Duodenal mucosa (tissue), 2 donors: Measurements from ENCODE around the gene HYDIN.

ENCODE experiments used
- H3K27ac ChIP-seq: one replicate; pipeline ENCODE4 v1.7.0; 2013; ENCODE audit warnings: low read depth, low read length
- H3K27me3 ChIP-seq, 2 donors: one replicate each; pipeline ENCODE4 v1.7.0; 2013; ENCODE audit warnings: low read length in 2 of 2, control low read depth in 1 of 2; ENCODE audit not compliant: insufficient read depth in 2 of 2, control insufficient read depth in 1 of 2
- H3K36me3 ChIP-seq, 2 donors: one replicate each; pipeline ENCODE4 v1.7.0; 2013; ENCODE audit warnings: low read length in 2 of 2, control low read depth in 1 of 2; ENCODE audit not compliant: insufficient read depth in 2 of 2, control insufficient read depth in 1 of 2
- H3K4me1 ChIP-seq, 2 donors: one replicate each; pipeline ENCODE4 v1.7.0; 2013; ENCODE audit warnings: low read length in 2 of 2, control low read depth in 1 of 2; ENCODE audit not compliant: insufficient read depth in 2 of 2, control insufficient read depth in 1 of 2
- H3K4me3 ChIP-seq, 2 donors: one replicate each; pipeline ENCODE4 v1.7.0; 2013; ENCODE audit warnings: low read length in 2 of 2, low read depth in 1 of 2
- H3K9ac ChIP-seq, 2 donors: one replicate each; pipeline ENCODE4 v1.7.0; 2013; ENCODE audit warnings: low read length in 2 of 2, low read depth in 1 of 2
- H3K9me3 ChIP-seq, 2 donors: one replicate each; pipeline ENCODE4 v1.7.0; 2013; ENCODE audit warnings: low read length in 2 of 2, control low read depth in 1 of 2; ENCODE audit not compliant: control insufficient read depth in 1 of 2

The HYDIN gene

DNA sequence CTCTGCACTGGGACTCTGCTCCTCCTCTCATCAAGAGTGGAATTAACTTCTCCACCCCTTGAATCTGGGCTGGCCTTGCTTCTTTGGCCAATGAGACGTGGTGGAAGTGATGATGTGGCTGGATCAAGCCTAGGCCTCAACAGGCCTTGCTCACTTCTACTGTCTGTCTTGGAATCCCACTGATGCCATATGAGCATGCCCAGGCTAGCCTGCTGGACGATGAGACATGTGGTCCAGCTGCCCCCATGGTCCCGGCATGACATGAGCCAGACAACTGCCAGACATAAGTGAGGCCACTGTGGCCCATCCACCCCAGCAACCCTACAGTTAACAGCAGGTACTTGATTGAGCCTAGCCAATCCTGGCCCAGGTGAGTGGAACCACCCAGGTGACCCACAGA lies 448.3 kb downstream of the HYDIN start:
- H3K27ac ChIP-seq: no peak overlapping the region
- no peak overlapping the region for H3K4me3 ChIP-seq
- no peak overlapping the region for H3K9ac ChIP-seq
- H3K27me3 ChIP-seq: no peaks in the 10 kb centered on the region
- peaks cover 49 to 88% of the 10 kb centered on the region in 2 donors for H3K36me3 ChIP-seq
- no peaks in the 10 kb centered on the region for H3K4me1 ChIP-seq
- no peaks in the 10 kb centered on the region for H3K9me3 ChIP-seq

- Histone ChIP-seq H3K27ac (no peak overlapping the region), H3K4me1 (no peaks in the 10 kb centered on the region), H3K36me3 (peaks cover 49 to 83% of the 10 kb centered on the region in 2 donors), H3K4me3 (no peak overlapping the region), H3K9me3 (no peaks in the 10 kb centered on the region), H3K9ac (no peak overlapping the region), H3K27me3 (no peaks in the 10 kb centered on the region)
These were observed 448.7 kb downstream of the HYDIN start for GRCh38 chr16:70781800-70782199.

DNA sequence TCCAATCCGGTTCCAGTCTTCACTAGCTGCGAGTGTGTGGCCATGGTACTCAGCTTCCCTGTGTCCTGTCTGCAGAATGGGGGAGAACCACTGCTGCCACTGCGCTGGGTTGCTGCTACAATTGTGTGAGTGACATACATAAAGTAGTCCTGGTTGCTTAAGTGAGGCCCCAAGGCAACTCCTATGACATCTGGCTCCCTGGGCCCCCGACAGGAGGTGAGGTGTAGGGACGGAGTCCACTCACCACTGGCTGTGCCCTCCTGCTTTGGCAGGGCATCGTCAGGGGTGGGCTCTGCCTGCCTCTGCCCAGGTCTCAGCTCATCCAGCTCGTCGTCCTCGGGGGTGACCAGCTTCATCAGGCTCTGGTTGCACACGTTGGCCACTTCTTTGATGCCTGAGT lies 450.0 kb downstream of the HYDIN start:
- Histone ChIP-seq H3K4me3 (no peak overlapping the region), H3K9me3 (no peaks in the 10 kb centered on the region), H3K4me1 (no peaks in the 10 kb centered on the region), H3K9ac (no peak overlapping the region), H3K36me3 (peaks cover 44 to 71% of the 10 kb centered on the region in 2 donors), H3K27ac (no peak overlapping the region), H3K27me3 (no peaks in the 10 kb centered on the region)

GRCh38 chr16:70779361-70779760 lies 451.2 kb downstream of the HYDIN start:
- Histone ChIP-seq H3K9ac (no peak overlapping the region), H3K36me3 (peaks cover 34 to 59% of the 10 kb centered on the region in 2 donors), H3K4me1 (no peaks in the 10 kb centered on the region), H3K27ac (no peak overlapping the region), H3K9me3 (no peaks in the 10 kb centered on the region), H3K4me3 (no peak overlapping the region), H3K27me3 (no peaks in the 10 kb centered on the region)

GRCh38 chr16:70778901-70779309 lies 451.6 kb downstream of the HYDIN start:
- H3K9ac ChIP-seq: no peak overlapping the region
- H3K4me3 ChIP-seq: no peak overlapping the region
- no peaks in the 10 kb centered on the region for H3K9me3 ChIP-seq
- H3K27me3 ChIP-seq: no peaks in the 10 kb centered on the region
- H3K4me1 ChIP-seq: no peaks in the 10 kb centered on the region
- H3K36me3 ChIP-seq: peaks cover 38 to 55% of the 10 kb centered on the region in 2 donors
- no peak overlapping the region for H3K27ac ChIP-seq

DNA sequence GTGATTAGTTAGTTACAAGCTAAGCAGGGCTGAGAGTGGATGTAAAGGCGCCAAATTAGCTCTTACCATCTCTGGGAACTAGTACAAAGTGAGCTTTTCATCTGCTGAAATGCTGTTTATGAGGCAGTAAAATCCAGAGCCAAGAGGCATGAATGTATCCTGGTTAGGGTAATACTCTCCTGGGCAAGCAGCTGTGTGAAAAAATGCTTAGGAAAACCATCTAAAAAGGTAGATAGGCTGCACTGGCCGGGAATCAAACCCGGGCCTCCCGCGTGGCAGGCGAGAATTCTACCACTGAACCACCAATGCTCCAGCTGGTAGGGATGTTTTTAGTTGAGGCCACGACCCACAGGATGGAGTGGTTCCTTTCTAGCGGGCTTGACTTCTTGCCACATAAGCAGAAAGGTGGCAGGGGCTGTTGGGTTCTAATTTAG lies 452.5 kb downstream of the HYDIN start:
- H3K4me3 ChIP-seq: no peak overlapping the region
- no peaks in the 10 kb centered on the region for H3K27me3 ChIP-seq
- H3K4me1 ChIP-seq: no peaks in the 10 kb centered on the region
- H3K27ac ChIP-seq: no peak overlapping the region
- no peak overlapping the region for H3K9ac ChIP-seq
- H3K36me3 ChIP-seq: peaks cover 33 to 45% of the 10 kb centered on the region in 2 donors
- H3K9me3 ChIP-seq: no peaks in the 10 kb centered on the region

- no peaks in the 10 kb centered on the region for H3K9me3 ChIP-seq
- H3K4me3 ChIP-seq: no peak overlapping the region
- no peaks in the 10 kb centered on the region for H3K27me3 ChIP-seq
- no peaks in the 10 kb centered on the region for H3K4me1 ChIP-seq
- no peak overlapping the region for H3K27ac ChIP-seq
- H3K9ac ChIP-seq: no peak overlapping the region
- peaks cover 30 to 42% of the 10 kb centered on the region in 2 donors for H3K36me3 ChIP-seq
These were observed 453.0 kb downstream of the HYDIN start for GRCh38 chr16:70777496-70777895.

- H3K36me3 ChIP-seq: peaks cover 17 to 31% of the 10 kb centered on the region in 2 donors
- H3K9ac ChIP-seq: no peak overlapping the region
These were observed 455.1 kb downstream of the HYDIN start for GRCh38 chr16:70775399-70775798.

GRCh38 chr16:70774261-70774660 lies 456.3 kb downstream of the HYDIN start:
- H3K9ac ChIP-seq: no peak overlapping the region
- H3K36me3 ChIP-seq: peaks cover 15 to 24% of the 10 kb centered on the region in 2 donors
- H3K4me1 ChIP-seq: no peaks in the 10 kb centered on the region
- no peaks in the 10 kb centered on the region for H3K9me3 ChIP-seq
- no peak overlapping the region for H3K27ac ChIP-seq
- H3K27me3 ChIP-seq: no peaks in the 10 kb centered on the region
- H3K4me3 ChIP-seq: no peak overlapping the region

More at GRCh38 chr16:70775399-70775798, 455.1 kb downstream of the HYDIN start:
- Histone ChIP-seq H3K4me1 (no peaks in the 10 kb centered on the region), H3K9me3 (no peaks in the 10 kb centered on the region), H3K27me3 (no peaks in the 10 kb centered on the region), H3K27ac (no peak overlapping the region), H3K4me3 (no peak overlapping the region)

- H3K4me1 ChIP-seq: no peaks in the 10 kb centered on the region
- no peak overlapping the region for H3K27ac ChIP-seq
- H3K9ac ChIP-seq: no peak overlapping the region
- H3K27me3 ChIP-seq: no peaks in the 10 kb centered on the region
- no peaks in the 10 kb centered on the region for H3K9me3 ChIP-seq
- no peak overlapping the region for H3K4me3 ChIP-seq
- peaks cover 10 to 14% of the 10 kb centered on the region in 2 donors for H3K36me3 ChIP-seq
These were observed 458.0 kb downstream of the HYDIN start for GRCh38 chr16:70772493-70772892.
